ENCODE measurements around the gene ASAH2.

ASAH2 gene

GRCh38 chr10:50216418-50216817 lies 34.9 kb downstream of the ASAH2 start:
- H3K27ac ChIP-seq (ENCODE audit: low read depth, low read length) = no peak overlapping the region
- no peak overlapping the region for H3K9ac ChIP-seq (ENCODE audit: low read depth in 1 of 2, low read length in 2 of 2)
- H3K4me1 ChIP-seq (ENCODE audit: control insufficient read depth in 1 of 2, insufficient read depth in 2 of 2, low read length in 2 of 2) = peaks cover 6 to 10% of the 10 kb centered on the region in 2 donors
- H3K27me3 ChIP-seq (ENCODE audit: control insufficient read depth in 1 of 2, insufficient read depth in 2 of 2, low read length in 2 of 2) = no peaks in the 10 kb centered on the region
- H3K4me3 ChIP-seq (ENCODE audit: low read depth in 1 of 2, low read length in 2 of 2) = no peak overlapping the region
- no peaks in the 10 kb centered on the region for H3K36me3 ChIP-seq (ENCODE audit: control insufficient read depth in 1 of 2, insufficient read depth in 2 of 2, low read length in 2 of 2)
- H3K9me3 ChIP-seq (ENCODE audit: control insufficient read depth in 1 of 2, low read length in 2 of 2) = no peaks in the 10 kb centered on the region

- no peaks in the 10 kb centered on the region for H3K9me3 ChIP-seq (ENCODE audit: control insufficient read depth in 1 of 2, low read length in 2 of 2)
- no peak overlapping the region for H3K4me3 ChIP-seq (ENCODE audit: low read depth in 1 of 2, low read length in 2 of 2)
- no peak overlapping the region for H3K27ac ChIP-seq (ENCODE audit: low read depth, low read length)
- no peaks in the 10 kb centered on the region for H3K27me3 ChIP-seq (ENCODE audit: control insufficient read depth in 1 of 2, insufficient read depth in 2 of 2, low read length in 2 of 2)
- H3K4me1 ChIP-seq (ENCODE audit: control insufficient read depth in 1 of 2, insufficient read depth in 2 of 2, low read length in 2 of 2) = no peaks in the 10 kb centered on the region
- no peak overlapping the region for H3K9ac ChIP-seq (ENCODE audit: low read depth in 1 of 2, low read length in 2 of 2)
- H3K36me3 ChIP-seq (ENCODE audit: control insufficient read depth in 1 of 2, insufficient read depth in 2 of 2, low read length in 2 of 2) = no peaks in the 10 kb centered on the region
Observed at GRCh38 chr10:50211670-50212069, 39.6 kb downstream of the ASAH2 start.

- Histone ChIP-seq H3K36me3 (ENCODE audit: control insufficient read depth in 1 of 2, insufficient read depth in 2 of 2, low read length in 2 of 2) (no peaks in the 10 kb centered on the region), H3K27me3 (ENCODE audit: control insufficient read depth in 1 of 2, insufficient read depth in 2 of 2, low read length in 2 of 2) (no peaks in the 10 kb centered on the region), H3K4me1 (ENCODE audit: control insufficient read depth in 1 of 2, insufficient read depth in 2 of 2, low read length in 2 of 2) (no peaks in the 10 kb centered on the region), H3K4me3 (ENCODE audit: low read depth in 1 of 2, low read length in 2 of 2) (no peak overlapping the region), H3K9me3 (ENCODE audit: control insufficient read depth in 1 of 2, low read length in 2 of 2) (no peaks in the 10 kb centered on the region), H3K9ac (ENCODE audit: low read depth in 1 of 2, low read length in 2 of 2) (no peak overlapping the region), H3K27ac (ENCODE audit: low read depth, low read length) (no peak overlapping the region)
Observed at GRCh38 chr10:50210876-50211275, 40.4 kb downstream of the ASAH2 start.
